Fibroblast of lung (primary cell): ENCODE measurements around the gene ARHGAP44. TPM values are rescaled to one million over a fixed set of nuclear protein-coding genes. Genes with fewer than 3 reads are reported as not detected.

Source experiments
- DNase-seq, 2 donors: peaks; one replicate each; pipeline versions ENCODE4 v3.0.0 to v3.0.0-alpha.2; 2010; ENCODE audit warnings: low read depth in 2 of 2
- H2AFZ ChIP-seq: 2 replicates; pipeline ENCODE4 v1.5.1; 2012; ENCODE audit warnings: low read length, control low read depth, inconsistent platforms
- H3K27ac ChIP-seq: 2 replicates; pipeline ENCODE4 v1.5.1; 2011; ENCODE audit warnings: low read length, control low read depth; ENCODE audit not compliant: insufficient read depth
- H3K27me3 ChIP-seq: 2 replicates; pipeline ENCODE4 v1.5.1; 2011; ENCODE audit warnings: mild to moderate bottlenecking, low read length; ENCODE audit not compliant: control insufficient read depth, insufficient read depth
- H3K36me3 ChIP-seq: 2 replicates; pipeline ENCODE4 v1.5.1; 2011; ENCODE audit warnings: low read length; ENCODE audit not compliant: control insufficient read depth, insufficient read depth
- H3K4me1 ChIP-seq: 2 replicates; pipeline ENCODE4 v1.5.1; 2011; ENCODE audit warnings: low read length; ENCODE audit not compliant: control insufficient read depth, insufficient read depth; ENCODE audit errors: extremely low read depth
- H3K4me2 ChIP-seq: 2 replicates; pipeline ENCODE4 v1.5.1; 2011; ENCODE audit warnings: low read length, control low read depth; ENCODE audit not compliant: insufficient read depth; ENCODE audit errors: extremely low read depth
- H3K4me3 ChIP-seq, 4 experiments: fragments of 200-600 bp in 1 of 4; sonication (generic) in 1 of 4; replicated peaks in 1 of 4; 2 replicates each; pipeline ENCODE4 v1.5.1; 2011 to 2016; ENCODE audit warnings: low read length in 4 of 4, low read depth in 3 of 4, mild to moderate bottlenecking in 3 of 4, control low read depth in 2 of 4, inconsistent platforms in 1 of 4, mixed read lengths in 1 of 4; ENCODE audit not compliant: insufficient read depth in 1 of 4; ENCODE audit errors: control extremely low read depth in 1 of 4
- H3K79me2 ChIP-seq: 2 replicates; pipeline ENCODE4 v1.5.1; 2012; ENCODE audit warnings: mild to moderate bottlenecking, low read length, inconsistent platforms; ENCODE audit not compliant: control insufficient read depth, insufficient read depth
- H3K9ac ChIP-seq: 2 replicates; pipeline ENCODE4 v1.5.1; 2011; ENCODE audit warnings: mild to moderate bottlenecking, low read length, control low read depth; ENCODE audit not compliant: insufficient read depth
- H3K9me3 ChIP-seq: 2 replicates; pipeline ENCODE4 v1.5.1; 2012; ENCODE audit warnings: low read depth, low read length; ENCODE audit not compliant: control insufficient read depth, insufficient read depth
- H4K20me1 ChIP-seq: 2 replicates; pipeline ENCODE4 v1.5.1; 2011; ENCODE audit warnings: low read length; ENCODE audit not compliant: control insufficient read depth, insufficient read depth; ENCODE audit errors: extremely low read depth
- EZH2 ChIP-seq: IDR thresholded peaks from 2 replicates; pipeline ENCODE4 v1.5.1; 2012; ENCODE audit warnings: low read length, control low read depth, mild to moderate bottlenecking; ENCODE audit errors: missing control alignments
- polyA plus RNA-seq, 2 donors: library from polyadenylated mRNA; depleted of rRNA in 1 of 2; stranded (reverse) in 1 of 2; unstranded in 1 of 2; fragments of >200 nt; gene quantifications; 2 replicates each; pipeline ENCODE4 v1.2.1, GENCODE V29; 2011 to 2012; ENCODE audit warnings: missing spikeins in 1 of 2
- total RNA-seq: library from RNA; depleted of rRNA; stranded (reverse); fragments of >200 nt; gene quantifications from 2 replicates; pipeline ENCODE4 v1.2.1, GENCODE V29; 2014
- TF ChIP-seq, protein P1 (sequence below), 2 donors: IDR thresholded peaks in 1 of 2; conservative IDR thresholded peaks in 1 of 2; 1 replicate in 1 of 2; 2 replicates in 1 of 2; pipeline ENCODE4 v1.5.1; 2011 to 2012; ENCODE audit warnings: low read length in 2 of 2, control low read depth in 1 of 2, inconsistent platforms in 1 of 2, low read depth in 1 of 2, mild to moderate bottlenecking in 1 of 2

The ARHGAP44 gene
- total and polyA plus RNA-seq, 2 donors (not counting 1 experiment from before 2014, with no cell fraction given) = 0.48 to 1.7 TPM

DNA sequence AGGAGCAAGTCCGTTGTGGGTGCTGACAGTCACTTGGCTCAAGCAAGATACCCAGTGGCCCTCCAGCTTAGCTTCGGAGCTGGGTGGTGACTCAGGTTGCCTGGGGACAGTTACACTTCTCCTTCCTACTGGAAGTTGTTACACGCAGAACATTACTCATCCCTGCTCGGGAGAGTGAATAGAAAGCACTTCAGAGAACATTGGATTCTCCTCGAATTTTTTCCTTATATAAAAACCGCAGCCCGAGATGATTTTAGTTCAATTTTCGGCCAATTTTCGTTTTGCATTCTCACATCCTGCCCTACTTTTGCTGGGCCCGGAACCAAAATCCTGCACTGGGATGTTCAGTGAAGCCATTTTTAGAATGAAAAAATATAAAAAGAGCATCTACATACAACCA is 128.8 kb downstream of the ARHGAP44 start:
- no peak for TF ChIP-seq EZH2
- TF ChIP-seq, protein P1, sequence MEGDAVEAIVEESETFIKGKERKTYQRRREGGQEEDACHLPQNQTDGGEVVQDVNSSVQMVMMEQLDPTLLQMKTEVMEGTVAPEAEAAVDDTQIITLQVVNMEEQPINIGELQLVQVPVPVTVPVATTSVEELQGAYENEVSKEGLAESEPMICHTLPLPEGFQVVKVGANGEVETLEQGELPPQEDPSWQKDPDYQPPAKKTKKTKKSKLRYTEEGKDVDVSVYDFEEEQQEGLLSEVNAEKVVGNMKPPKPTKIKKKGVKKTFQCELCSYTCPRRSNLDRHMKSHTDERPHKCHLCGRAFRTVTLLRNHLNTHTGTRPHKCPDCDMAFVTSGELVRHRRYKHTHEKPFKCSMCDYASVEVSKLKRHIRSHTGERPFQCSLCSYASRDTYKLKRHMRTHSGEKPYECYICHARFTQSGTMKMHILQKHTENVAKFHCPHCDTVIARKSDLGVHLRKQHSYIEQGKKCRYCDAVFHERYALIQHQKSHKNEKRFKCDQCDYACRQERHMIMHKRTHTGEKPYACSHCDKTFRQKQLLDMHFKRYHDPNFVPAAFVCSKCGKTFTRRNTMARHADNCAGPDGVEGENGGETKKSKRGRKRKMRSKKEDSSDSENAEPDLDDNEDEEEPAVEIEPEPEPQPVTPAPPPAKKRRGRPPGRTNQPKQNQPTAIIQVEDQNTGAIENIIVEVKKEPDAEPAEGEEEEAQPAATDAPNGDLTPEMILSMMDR (conservative IDR thresholded peaks at IDR 0.05 in 1 of 2, IDR thresholded peaks at IDR 0.05 in 1 of 2; ENCODE audit: low read depth in 1 of 2, low read length in 2 of 2) = no peak
- Histone ChIP-seq H2AFZ (no peak overlapping the region), H3K9me3 (no peaks in the 10 kb centered on the region), H3K27me3 (no peaks in the 10 kb centered on the region), H4K20me1 (no peaks in the 10 kb centered on the region), H3K36me3 (no peaks in the 10 kb centered on the region), H3K27ac (no peak overlapping the region), H3K9ac (no peak overlapping the region), H3K79me2 (no peaks in the 10 kb centered on the region), H3K4me3 (no peak overlapping the region), H3K4me2 (no peak overlapping the region), H3K4me1 (no peaks in the 10 kb centered on the region)
- DNase-seq = no peak

DNA sequence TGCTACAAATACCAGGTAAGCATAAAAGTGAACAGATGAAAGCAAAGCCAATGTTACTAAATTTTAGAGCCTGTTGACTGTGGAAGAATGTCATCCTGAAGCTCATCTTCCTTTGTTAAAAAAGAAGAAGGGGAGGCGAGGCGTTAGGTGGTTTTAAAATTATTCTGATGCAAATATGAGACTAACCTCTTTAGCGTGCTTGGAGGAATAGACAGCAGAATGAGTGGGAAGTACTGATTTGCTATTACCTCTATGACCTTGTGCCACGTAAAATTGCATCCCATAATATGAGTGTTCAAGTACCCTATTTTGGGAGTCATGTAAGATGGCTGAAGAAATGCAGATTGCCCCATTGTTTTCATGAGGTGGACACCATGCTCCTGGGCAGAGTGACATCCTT is 132.8 kb downstream of the ARHGAP44 start:
- no peak for DNase-seq
- H2AFZ ChIP-seq = no peak overlapping the region
- H3K79me2 ChIP-seq = no peaks in the 10 kb centered on the region
- H3K36me3 ChIP-seq = no peaks in the 10 kb centered on the region
- H3K4me2 ChIP-seq = no peak overlapping the region
- H3K9ac ChIP-seq = no peak overlapping the region
- TF ChIP-seq EZH2 = no peak
- TF ChIP-seq, protein P1 (conservative IDR thresholded peaks at IDR 0.05 in 1 of 2, IDR thresholded peaks at IDR 0.05 in 1 of 2; ENCODE audit: low read depth in 1 of 2, low read length in 2 of 2) = no peak
- no peaks in the 10 kb centered on the region for H4K20me1 ChIP-seq
- no peaks in the 10 kb centered on the region for H3K27me3 ChIP-seq
- H3K9me3 ChIP-seq = no peaks in the 10 kb centered on the region
- no peaks in the 10 kb centered on the region for H3K4me1 ChIP-seq
- H3K27ac ChIP-seq = no peak overlapping the region
- H3K4me3 ChIP-seq = no peak overlapping the region

- H3K27me3 ChIP-seq = no peaks in the 10 kb centered on the region
- H3K79me2 ChIP-seq = no peaks in the 10 kb centered on the region
- H2AFZ ChIP-seq = no peak overlapping the region
Measured at GRCh38 chr17:12924614-12925013, 135.3 kb downstream of the ARHGAP44 start.

More at GRCh38 chr17:12924614-12925013, 135.3 kb downstream of the ARHGAP44 start:
- no peaks in the 10 kb centered on the region for H3K36me3 ChIP-seq
- no peak overlapping the region for H3K9ac ChIP-seq
- H3K4me3 ChIP-seq = no peak overlapping the region
- no peak for DNase-seq
- no peaks in the 10 kb centered on the region for H3K4me1 ChIP-seq
- TF ChIP-seq, protein P1 (conservative IDR thresholded peaks at IDR 0.05 in 1 of 2, IDR thresholded peaks at IDR 0.05 in 1 of 2; ENCODE audit: low read depth in 1 of 2, low read length in 2 of 2) = no peak
- no peak for TF ChIP-seq EZH2
- H3K9me3 ChIP-seq = no peaks in the 10 kb centered on the region
- H4K20me1 ChIP-seq = no peaks in the 10 kb centered on the region
- H3K27ac ChIP-seq = no peak overlapping the region
- H3K4me2 ChIP-seq = no peak overlapping the region
